ENCODE data around the gene ATP6V1C2.

Gene ATP6V1C2, protein sequence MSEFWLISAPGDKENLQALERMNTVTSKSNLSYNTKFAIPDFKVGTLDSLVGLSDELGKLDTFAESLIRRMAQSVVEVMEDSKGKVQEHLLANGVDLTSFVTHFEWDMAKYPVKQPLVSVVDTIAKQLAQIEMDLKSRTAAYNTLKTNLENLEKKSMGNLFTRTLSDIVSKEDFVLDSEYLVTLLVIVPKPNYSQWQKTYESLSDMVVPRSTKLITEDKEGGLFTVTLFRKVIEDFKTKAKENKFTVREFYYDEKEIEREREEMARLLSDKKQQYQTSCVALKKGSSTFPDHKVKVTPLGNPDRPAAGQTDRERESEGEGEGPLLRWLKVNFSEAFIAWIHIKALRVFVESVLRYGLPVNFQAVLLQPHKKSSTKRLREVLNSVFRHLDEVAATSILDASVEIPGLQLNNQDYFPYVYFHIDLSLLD

DNA sequence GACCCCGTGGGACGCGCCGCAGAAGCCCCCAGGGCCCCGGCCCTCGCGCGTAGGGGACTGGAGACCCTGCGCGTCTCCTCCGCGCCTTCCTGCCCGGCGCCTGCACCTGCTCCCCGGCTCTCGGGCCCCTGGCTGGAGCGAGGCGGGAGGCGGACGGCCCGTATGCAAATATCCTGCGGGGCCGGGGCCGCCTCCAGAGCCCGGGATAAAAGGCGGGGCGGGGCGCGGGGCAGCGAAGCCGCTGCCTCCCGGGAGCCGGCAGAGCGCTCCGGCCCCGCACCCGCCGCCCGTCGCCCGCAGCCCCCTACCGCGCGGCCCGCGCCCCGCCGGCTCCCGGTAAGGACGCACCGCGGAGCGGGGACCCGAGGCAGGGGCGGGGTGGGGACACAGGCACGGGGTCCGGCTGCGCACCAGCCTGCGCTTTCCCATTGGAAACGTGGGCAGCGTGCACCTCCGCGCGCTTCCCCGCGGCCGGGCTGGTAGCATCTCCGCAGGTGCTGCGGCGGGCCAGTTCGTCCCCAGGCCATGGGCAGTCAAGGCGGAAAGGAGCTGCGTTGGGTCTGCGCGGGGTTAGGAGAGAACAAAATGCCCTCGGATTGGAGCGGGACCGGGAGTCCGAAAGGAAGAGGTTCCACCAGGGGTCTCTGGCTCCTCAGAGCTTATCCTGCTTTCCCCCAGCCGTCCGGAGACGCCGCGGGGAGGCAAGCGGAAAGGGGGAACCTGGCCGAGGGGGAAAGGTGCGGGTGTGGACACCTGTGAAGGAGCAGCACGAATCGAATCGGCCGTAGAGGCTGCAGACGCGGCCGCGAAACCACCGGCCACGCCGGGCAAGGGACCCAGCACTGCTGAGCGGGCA lies at the start of gene ATP6V1C2:
Gene ATP6V1C2, plus strand, starts transcription at position 235 of the 856 bp plus-strand sequence. CDS start 1,220 bp downstream, outside the sequence.
- TF ChIP-seq, protein P1, sequence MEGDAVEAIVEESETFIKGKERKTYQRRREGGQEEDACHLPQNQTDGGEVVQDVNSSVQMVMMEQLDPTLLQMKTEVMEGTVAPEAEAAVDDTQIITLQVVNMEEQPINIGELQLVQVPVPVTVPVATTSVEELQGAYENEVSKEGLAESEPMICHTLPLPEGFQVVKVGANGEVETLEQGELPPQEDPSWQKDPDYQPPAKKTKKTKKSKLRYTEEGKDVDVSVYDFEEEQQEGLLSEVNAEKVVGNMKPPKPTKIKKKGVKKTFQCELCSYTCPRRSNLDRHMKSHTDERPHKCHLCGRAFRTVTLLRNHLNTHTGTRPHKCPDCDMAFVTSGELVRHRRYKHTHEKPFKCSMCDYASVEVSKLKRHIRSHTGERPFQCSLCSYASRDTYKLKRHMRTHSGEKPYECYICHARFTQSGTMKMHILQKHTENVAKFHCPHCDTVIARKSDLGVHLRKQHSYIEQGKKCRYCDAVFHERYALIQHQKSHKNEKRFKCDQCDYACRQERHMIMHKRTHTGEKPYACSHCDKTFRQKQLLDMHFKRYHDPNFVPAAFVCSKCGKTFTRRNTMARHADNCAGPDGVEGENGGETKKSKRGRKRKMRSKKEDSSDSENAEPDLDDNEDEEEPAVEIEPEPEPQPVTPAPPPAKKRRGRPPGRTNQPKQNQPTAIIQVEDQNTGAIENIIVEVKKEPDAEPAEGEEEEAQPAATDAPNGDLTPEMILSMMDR (IDR thresholded peaks at IDR 0.05; ENCODE audit: insufficient read depth, low read depth, low read length, missing control alignments) = no peak
- peak; percentile 45 for DNase-seq (ENCODE audit: low read depth)
- peak within 1 kb of the TSS; percentile 26 for H3K4me3 ChIP-seq (ENCODE audit: low read length)

DNA sequence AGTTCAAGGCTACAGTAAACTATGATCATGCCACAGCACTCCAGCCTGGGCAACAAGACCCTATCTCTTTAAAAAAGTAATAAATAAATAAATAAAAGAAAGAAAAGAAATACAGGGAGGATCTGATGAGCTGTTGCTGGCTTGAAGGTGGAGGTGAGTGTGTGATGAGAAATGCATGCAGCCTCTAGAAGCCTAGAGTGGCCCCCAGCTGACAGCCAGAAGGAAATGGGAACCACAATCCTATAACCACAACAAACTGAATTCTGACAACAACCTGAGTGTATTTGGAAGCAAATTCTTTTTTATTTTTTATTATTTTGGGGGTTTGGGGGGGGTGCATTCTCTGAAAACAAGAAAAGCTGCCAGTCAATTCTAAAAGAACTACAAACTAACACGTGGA lies 46.3 kb upstream of the ATP6V1C2 start:
- DNase-seq (ENCODE audit: low read depth) = no peak
- TF ChIP-seq, protein P1 (IDR thresholded peaks at IDR 0.05; ENCODE audit: insufficient read depth, low read depth, low read length, missing control alignments) = no peak
- H3K4me3 ChIP-seq (ENCODE audit: low read length) = no peak overlapping the region

DNA sequence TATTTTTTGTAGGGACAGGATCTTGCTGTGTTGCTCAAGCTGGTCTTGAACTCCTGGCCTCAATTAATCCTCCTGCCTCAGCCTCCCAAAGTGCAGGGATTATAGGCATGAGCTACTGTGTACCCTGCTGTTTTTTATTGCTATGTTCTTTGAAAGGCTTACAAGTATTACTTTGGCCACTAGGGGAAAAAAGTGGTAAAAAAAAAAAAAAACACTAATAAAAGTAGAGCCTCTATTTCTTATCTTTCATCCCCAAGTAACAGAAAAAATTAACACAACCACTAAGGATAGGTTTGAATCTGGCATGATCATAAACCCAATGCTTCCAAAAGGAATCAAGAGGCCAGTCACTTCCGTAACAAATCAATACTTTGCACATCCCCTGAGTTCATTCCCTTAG lies 43.2 kb upstream of the ATP6V1C2 start:
- DNase-seq (ENCODE audit: low read depth) = no peak
- H3K4me3 ChIP-seq (ENCODE audit: low read length) = no peak overlapping the region

DNA sequence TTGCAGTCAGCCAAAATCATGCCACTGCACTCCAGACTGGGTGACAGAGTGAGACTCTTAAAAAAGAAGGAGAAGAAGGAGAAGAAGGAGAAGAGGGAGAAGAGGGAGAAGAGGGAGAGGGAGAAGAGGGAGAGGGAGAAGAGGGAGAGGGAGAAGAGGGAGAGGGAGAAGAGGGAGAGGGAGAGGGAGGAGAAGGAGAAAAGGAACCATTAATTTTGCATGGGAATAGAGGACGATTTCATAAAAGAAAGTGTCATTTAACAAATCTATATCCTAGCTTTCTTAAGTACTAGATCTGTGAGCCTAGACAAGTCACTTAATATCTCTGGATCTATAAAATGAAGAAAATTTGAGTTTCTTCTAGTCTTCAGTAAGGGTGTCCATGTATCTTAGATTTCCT lies 41.2 kb upstream of the ATP6V1C2 start:
- no peak for DNase-seq (ENCODE audit: low read depth)
- TF ChIP-seq, protein P1 (IDR thresholded peaks at IDR 0.05; ENCODE audit: insufficient read depth, low read depth, low read length, missing control alignments) = no peak
- no peak overlapping the region for H3K4me3 ChIP-seq (ENCODE audit: low read length)

More for the DNA sequence above, 43.2 kb upstream of the ATP6V1C2 start:
- TF ChIP-seq, protein P1 (IDR thresholded peaks at IDR 0.05; ENCODE audit: insufficient read depth, low read depth, low read length, missing control alignments) = no peak

DNA sequence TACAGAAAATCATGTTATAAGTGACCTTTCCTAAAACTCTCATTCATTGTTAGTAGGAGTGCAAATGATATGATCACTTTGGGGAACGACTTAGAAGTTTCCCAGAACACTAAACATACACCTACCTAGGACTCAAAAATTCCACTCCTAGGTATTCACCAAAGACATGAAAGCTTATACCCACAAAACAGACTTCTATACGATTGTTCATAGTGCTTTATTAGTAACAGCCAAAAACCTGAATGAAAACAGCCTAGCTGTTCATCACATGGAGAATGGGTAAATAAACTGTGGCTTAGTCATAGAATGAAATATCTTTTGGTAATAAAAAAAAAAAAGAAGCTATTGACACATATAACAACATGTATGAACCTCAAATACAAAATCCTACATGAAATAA lies 40.5 kb upstream of the ATP6V1C2 start:
- no peak overlapping the region for H3K4me3 ChIP-seq (ENCODE audit: low read length)
- no peak for DNase-seq (ENCODE audit: low read depth)
- TF ChIP-seq, protein P1 (IDR thresholded peaks at IDR 0.05; ENCODE audit: insufficient read depth, low read depth, low read length, missing control alignments) = no peak

DNA sequence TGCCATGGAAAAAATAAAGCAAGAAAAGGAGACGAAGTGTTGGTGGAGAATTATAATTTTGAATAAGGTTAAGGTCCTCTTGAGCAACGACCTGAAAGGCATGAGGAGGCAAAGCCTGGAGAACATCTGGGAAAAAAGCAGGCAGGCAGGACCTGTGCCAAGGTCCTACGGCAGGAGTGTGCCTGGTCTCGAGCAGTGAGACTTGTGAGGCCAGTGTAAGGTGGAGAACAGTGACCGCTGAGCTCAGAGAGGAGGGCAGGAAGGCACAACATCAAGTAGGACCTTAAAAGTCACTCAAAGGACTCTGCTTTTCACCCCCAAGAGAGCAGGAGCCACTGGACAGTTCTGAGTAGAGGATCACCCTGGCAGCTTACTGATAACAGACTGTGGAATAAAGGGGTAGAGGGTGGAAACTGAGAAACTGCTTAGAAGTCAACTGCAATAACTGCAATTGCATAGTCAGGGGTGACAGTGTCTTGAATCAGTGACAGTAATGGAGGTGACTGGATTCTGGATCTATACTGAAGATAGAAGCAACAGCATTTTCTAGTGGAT lies 35.2 kb upstream of the ATP6V1C2 start:
- TF ChIP-seq, protein P1 (IDR thresholded peaks at IDR 0.05; ENCODE audit: insufficient read depth, low read depth, low read length, missing control alignments) = no peak
- no peak overlapping the region for H3K4me3 ChIP-seq (ENCODE audit: low read length)

More for the DNA sequence above, 35.2 kb upstream of the ATP6V1C2 start:
- no peak for DNase-seq (ENCODE audit: low read depth)

All from epithelial cell of esophagus (primary cell).